HepG2 (cell line): ENCODE results near the gene POU6F2. TPM values are rescaled to one million over a fixed set of nuclear protein-coding genes. Genes with fewer than 3 reads are reported as not detected.

Source experiments
- ATAC-seq: fragments of 200-7000 bp; cut with Tn5 transposase; 3 replicates; pipeline ENCODE4 v1.9.1; 2020; ENCODE audit warnings: mild to moderate bottlenecking, moderate library complexity
- BruUV-seq: library from RNA; stranded (reverse); fragments of 400-500 nt; replicated peaks from 2 replicates; lab custom pipeline; 2021; lab: Mats Ljungman, UMichigan
- CTCF ChIA-PET: fragments of 300-600 bp; formaldehyde crosslinking; extraction: SDS; loops from one replicate; lab custom pipeline; 2021; ENCODE audit warnings: low total read pairs, inconsistent platforms, low intra/inter-chr PET ratio; lab: Yijun Ruan, JAX
- POLR2A ChIA-PET: fragments of 350-600 bp; sonication (Branson Sonifier 250); formaldehyde crosslinking; loops from one replicate; lab custom pipeline; 2020; ENCODE audit warnings: antibody characterized with exemption, inconsistent platforms; lab: Yijun Ruan, JAX
- DNase-seq: peaks from one replicate; pipeline ENCODE4 v3.0.0-alpha.2; 2015; ENCODE audit warnings: low spot score
- FAIRE-seq: peaks from 3 replicates; lab custom pipeline; 2011; peaks lifted over from hg19 to GRCh38; lab: Jason Lieb, UNC
- H2AFZ ChIP-seq: one replicate; pipeline ENCODE4 v1.6.1; 2011; ENCODE audit warnings: low read length, inconsistent platforms
- H3K27ac ChIP-seq: fragments of 300-600 bp; 3 replicates; pipeline ENCODE4 v1.8.0; 2011; ENCODE audit warnings: mixed run types, mild to moderate bottlenecking, mixed read lengths, low read length, inconsistent platforms; ENCODE audit not compliant: insufficient read depth; ENCODE audit errors: extremely low read length
- H3K27me3 ChIP-seq, 2 experiments: fragments of 200-600 bp in 1 of 2; 2 replicates in 1 of 2; 3 replicates in 1 of 2; pipeline versions ENCODE4 v1.6.0 to v1.8.0; 2011; ENCODE audit warnings: low read length in 2 of 2, mild to moderate bottlenecking in 2 of 2, moderate library complexity in 2 of 2, inconsistent platforms in 1 of 2; ENCODE audit not compliant: insufficient read depth in 2 of 2, control insufficient read depth in 1 of 2
- H3K36me3 ChIP-seq, 2 experiments: fragments of 200-600 bp in 1 of 2; replicated peaks in 1 of 2; 2 replicates in 1 of 2; 3 replicates in 1 of 2; pipeline versions ENCODE4 v1.5.1 to v1.8.0; 2011; ENCODE audit warnings: low read length in 2 of 2, inconsistent platforms in 1 of 2; ENCODE audit not compliant: insufficient read depth in 2 of 2, control insufficient read depth in 1 of 2
- H3K4me1 ChIP-seq: 2 replicates; pipeline ENCODE4 v1.5.1; 2012; ENCODE audit warnings: low read length, inconsistent platforms; ENCODE audit not compliant: insufficient read depth
- H3K4me2 ChIP-seq: 2 replicates; pipeline ENCODE4 v1.6.0; 2011; ENCODE audit warnings: low read depth, low read length, inconsistent platforms
- H3K4me3 ChIP-seq, 3 experiments: fragments of 200-600 bp in 1 of 3; sonication (generic), shearing (Covaris generic) in 1 of 3; replicated peaks in 1 of 3; 2 replicates each; pipeline ENCODE4 v1.5.1; 2011 to 2016; ENCODE audit warnings: low read length in 3 of 3, inconsistent platforms in 2 of 3, low read depth in 2 of 3, mild to moderate bottlenecking in 2 of 3, control low read depth in 1 of 3, mixed read lengths in 1 of 3; ENCODE audit not compliant: insufficient read depth in 1 of 3
- H3K79me2 ChIP-seq: one replicate; pipeline ENCODE4 v1.6.1; 2011; ENCODE audit warnings: low read length, inconsistent platforms; ENCODE audit not compliant: insufficient read depth
- H3K9ac ChIP-seq: 2 replicates; pipeline ENCODE4 v1.6.0; 2011; ENCODE audit warnings: mild to moderate bottlenecking, low read depth, low read length, inconsistent platforms; ENCODE audit not compliant: insufficient read depth
- H3K9me3 ChIP-seq: 2 replicates; pipeline ENCODE4 v1.5.1; 2012; ENCODE audit warnings: mild to moderate bottlenecking, low read length
- H4K20me1 ChIP-seq: 2 replicates; pipeline ENCODE4 v1.6.0; 2011; ENCODE audit warnings: inconsistent platforms, mild to moderate bottlenecking, low read length, moderate library complexity; ENCODE audit not compliant: insufficient read depth
- EEA1 ChIP-seq: sonication (generic); formaldehyde crosslinking; IDR thresholded peaks from 2 replicates; pipeline ENCODE4 v1.5.1; 2020; ENCODE audit warnings: mild to moderate bottlenecking, missing genetic modification reagents, borderline replicate concordance
- IKZF4 ChIP-seq: sonication (generic); formaldehyde crosslinking; IDR thresholded peaks from 2 replicates; pipeline ENCODE4 v1.5.1; 2020; ENCODE audit warnings: borderline replicate concordance, mild to moderate bottlenecking, low read depth, missing genetic modification reagents; ENCODE audit errors: not compliant biosample characterization
- IRF2 ChIP-seq: IDR thresholded peaks from 2 replicates; pipeline ENCODE4 v1.6.1; 2018; ENCODE audit warnings: missing genetic modification reagents, missing compliant biosample characterization
- JUN ChIP-seq: sonication (generic); formaldehyde crosslinking; IDR thresholded peaks from 2 replicates; pipeline ENCODE4 v1.4.0; 2020; ENCODE audit warnings: mild to moderate bottlenecking, missing genetic modification reagents
- MAZ ChIP-seq, 2 experiments: sonication (generic) in 1 of 2; formaldehyde crosslinking in 1 of 2; IDR thresholded peaks; 2 replicates each; pipeline versions ENCODE4 v1.5.0 to v1.6.1; 2012 to 2020; ENCODE audit warnings: low read depth in 2 of 2, mild to moderate bottlenecking in 2 of 2, borderline replicate concordance in 1 of 2, improper control_type of control experiment in 1 of 2, low read length in 1 of 2, missing genetic modification reagents in 1 of 2, moderate library complexity in 1 of 2
- PHF8 ChIP-seq: sonication (generic); formaldehyde crosslinking; IDR thresholded peaks from 2 replicates; pipeline ENCODE4 v1.5.0; 2020; ENCODE audit warnings: missing genetic modification reagents
- RFX5 ChIP-seq: IDR thresholded peaks from 2 replicates; pipeline ENCODE4 v1.6.1; 2011; ENCODE audit warnings: low read depth, low read length, improper control_type of control experiment
- SPEN ChIP-seq: sonication (generic); formaldehyde crosslinking; IDR thresholded peaks from 2 replicates; pipeline ENCODE4 v1.5.1; 2020; ENCODE audit warnings: low read depth, mild to moderate bottlenecking, missing genetic modification reagents
- ZFX ChIP-seq: sonication (generic); formaldehyde crosslinking; IDR thresholded peaks from 2 replicates; pipeline ENCODE4 v1.4.0; 2020; ENCODE audit warnings: mild to moderate bottlenecking, low read depth, missing genetic modification reagents, moderate library complexity
- ZNF160 ChIP-seq: sonication (generic); formaldehyde crosslinking; IDR thresholded peaks from 2 replicates; pipeline ENCODE4 v1.8.0; 2022; ENCODE audit warnings: mild to moderate bottlenecking, inconsistent platforms, missing genetic modification reagents
- ZNF747 ChIP-seq: sonication (generic); formaldehyde crosslinking; IDR thresholded peaks from 2 replicates; pipeline ENCODE4 v1.8.1; 2023; ENCODE audit warnings: missing genetic modification reagents, mild to moderate bottlenecking, borderline replicate concordance
- ZNF75D ChIP-seq: sonication (generic); formaldehyde crosslinking; IDR thresholded peaks from 2 replicates; pipeline ENCODE4 v1.8.1; 2023; ENCODE audit warnings: missing genetic modification reagents, mild to moderate bottlenecking, borderline replicate concordance
- ZNF850 ChIP-seq: sonication (generic); formaldehyde crosslinking; conservative IDR thresholded peaks from 2 replicates; pipeline ENCODE4 v1.9.0; 2021; ENCODE audit warnings: mild to moderate bottlenecking, missing genetic modification reagents
- WGBS: methylation state at CpG from one replicate; pipeline ENCODE4 v1.1.6; 2017; ENCODE audit warnings: low lambda C conversion rate; 5-methylcytosine and 5-hydroxymethylcytosine counted together
- in situ Hi-C: cut with HindIII; loops from 2 replicates; pipeline ENCODE4 v1.10.0; 2017; ENCODE audit warnings: low pct_unique_long_range_greater_than_20kb; ENCODE audit not compliant: extremely low pct_ligation_motif_present
- intact Hi-C: fragments of 100-400 bp; cut with micrococcal nuclease; formaldehyde crosslinking; loops from one replicate; pipeline ENCODE4 v1.10.0; 2022; ENCODE audit not compliant: unreplicated experiment
- polyA plus RNA-seq, 8 experiments: library from polyadenylated mRNA; depleted of rRNA in 3 of 8; stranded (reverse) in 7 of 8; unstranded in 1 of 8; fragments of >200 nt; fragmentation: Illumina TruSeq in 4 of 8; extraction: Trizol in 4 of 8; gene quantifications; 2 replicates each; pipeline versions ENCODE4 v1.2.1 to v1.2.3, GENCODE V29; 2011 to 2016; ENCODE audit warnings: low read depth in 4 of 8, missing spikeins in 1 of 8, mixed read lengths in 1 of 8; ENCODE audit not compliant: insufficient read depth in 1 of 8
- total RNA-seq, 5 experiments: library from RNA; depleted of rRNA; stranded (reverse); fragments of >200 nt; fragmentation: Illumina TruSeq; extraction: Trizol; gene quantifications; 2 replicates each; pipeline ENCODE4 v1.2.3, GENCODE V29; 2016; ENCODE audit warnings: low read depth in 1 of 5
- TF ChIP-seq, protein P1 (sequence below): IDR thresholded peaks from 2 replicates; pipeline ENCODE4 v1.6.1; 2016
- TF ChIP-seq, protein P2 (sequence below): sonication (generic); formaldehyde crosslinking; IDR thresholded peaks from 2 replicates; pipeline ENCODE4 v1.5.0; 2020; ENCODE audit warnings: mild to moderate bottlenecking, missing genetic modification reagents, moderate library complexity
- TF ChIP-seq, protein P3 (sequence below): sonication (generic); formaldehyde crosslinking; conservative IDR thresholded peaks from 2 replicates; pipeline ENCODE4 v1.8.0; 2022; ENCODE audit warnings: mild to moderate bottlenecking, moderate library complexity, missing genetic modification reagents
- TF ChIP-seq, protein P4 (sequence below): sonication (generic); formaldehyde crosslinking; IDR thresholded peaks from 2 replicates; pipeline ENCODE4 v1.8.0; 2022; ENCODE audit warnings: missing genetic modification reagents, low read depth, mild to moderate bottlenecking, borderline replicate concordance
- TF ChIP-seq, protein P5 (sequence below): sonication (generic); formaldehyde crosslinking; IDR thresholded peaks from 2 replicates; pipeline ENCODE4 v1.4.0; 2020; ENCODE audit warnings: mild to moderate bottlenecking, missing genetic modification reagents

The POU6F2 gene
- total and polyA plus RNA-seq, 2 of the 13 experiments (the other 11 are each of a cell fraction or from before 2014, with no cell fraction given): not detected

DNA sequence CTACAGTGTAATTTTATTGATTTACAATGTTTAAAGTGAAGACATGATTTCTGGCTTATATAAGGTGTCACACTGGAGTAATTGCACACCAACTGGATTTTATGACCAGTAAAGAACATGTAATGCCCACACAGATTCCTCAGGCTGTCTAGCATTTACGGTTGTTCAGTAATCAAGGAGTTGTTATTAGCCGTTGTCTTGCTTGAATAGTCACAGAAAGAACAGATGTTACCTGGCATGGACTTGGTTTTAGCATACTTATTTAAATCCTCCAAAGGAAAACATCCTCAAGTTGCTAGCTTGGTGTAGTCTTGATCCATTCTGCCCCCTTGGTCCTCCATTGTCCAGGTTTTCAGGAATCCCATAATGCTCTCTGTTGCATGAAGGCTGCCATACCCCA lies 65.8 kb downstream of the POU6F2 start:
- no peaks in the 10 kb centered on the region for H4K20me1 ChIP-seq
- H3K9me3 ChIP-seq: no peaks in the 10 kb centered on the region
- CTCF ChIA-PET: no interaction called here
- no peaks in the 10 kb centered on the region for H3K79me2 ChIP-seq
- no peak overlapping the region for H3K9ac ChIP-seq
- intact Hi-C loops (no loop called here), in situ Hi-C loops (no loop called here)
- DNase-seq (no peak), FAIRE-seq (no peak), ATAC-seq (no peak)
- no peak overlapping the region for H3K4me2 ChIP-seq
- H3K27ac ChIP-seq: no peak overlapping the region
- no peaks in the 10 kb centered on the region for H3K27me3 ChIP-seq
- no peak overlapping the region for H2AFZ ChIP-seq
- POLR2A ChIA-PET: no interaction called here
- WGBS: 15% methylated on average over 2 of the region's 2 CpGs
- H3K4me3 ChIP-seq: no peak overlapping the region
- no TSS peak for BruUV-seq
- no peaks in the 10 kb centered on the region for H3K4me1 ChIP-seq
- H3K36me3 ChIP-seq: no peaks in the 10 kb centered on the region
- TF ChIP-seq EEA1 (CRISPR knock-in tag): no peak
- TF ChIP-seq IRF2 (CRISPR knock-in tag): no peak
- no peak for TF ChIP-seq PHF8 (CRISPR knock-in tag)
- TF ChIP-seq SPEN: no peak
- TF ChIP-seq IKZF4: no peak
- no peak for TF ChIP-seq ZNF747 (CRISPR knock-in tag)
- no peak for TF ChIP-seq ZNF850 (CRISPR knock-in tag)
- no peak for TF ChIP-seq ZNF160 (CRISPR knock-in tag)
- TF ChIP-seq ZNF75D (CRISPR knock-in tag): no peak
- no peak for TF ChIP-seq RFX5
- TF ChIP-seq, protein P1, sequence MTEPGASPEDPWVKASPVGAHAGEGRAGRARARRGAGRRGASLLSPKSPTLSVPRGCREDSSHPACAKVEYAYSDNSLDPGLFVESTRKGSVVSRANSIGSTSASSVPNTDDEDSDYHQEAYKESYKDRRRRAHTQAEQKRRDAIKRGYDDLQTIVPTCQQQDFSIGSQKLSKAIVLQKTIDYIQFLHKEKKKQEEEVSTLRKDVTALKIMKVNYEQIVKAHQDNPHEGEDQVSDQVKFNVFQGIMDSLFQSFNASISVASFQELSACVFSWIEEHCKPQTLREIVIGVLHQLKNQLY (CRISPR knock-in tag): no peak
- TF ChIP-seq, protein P2, sequence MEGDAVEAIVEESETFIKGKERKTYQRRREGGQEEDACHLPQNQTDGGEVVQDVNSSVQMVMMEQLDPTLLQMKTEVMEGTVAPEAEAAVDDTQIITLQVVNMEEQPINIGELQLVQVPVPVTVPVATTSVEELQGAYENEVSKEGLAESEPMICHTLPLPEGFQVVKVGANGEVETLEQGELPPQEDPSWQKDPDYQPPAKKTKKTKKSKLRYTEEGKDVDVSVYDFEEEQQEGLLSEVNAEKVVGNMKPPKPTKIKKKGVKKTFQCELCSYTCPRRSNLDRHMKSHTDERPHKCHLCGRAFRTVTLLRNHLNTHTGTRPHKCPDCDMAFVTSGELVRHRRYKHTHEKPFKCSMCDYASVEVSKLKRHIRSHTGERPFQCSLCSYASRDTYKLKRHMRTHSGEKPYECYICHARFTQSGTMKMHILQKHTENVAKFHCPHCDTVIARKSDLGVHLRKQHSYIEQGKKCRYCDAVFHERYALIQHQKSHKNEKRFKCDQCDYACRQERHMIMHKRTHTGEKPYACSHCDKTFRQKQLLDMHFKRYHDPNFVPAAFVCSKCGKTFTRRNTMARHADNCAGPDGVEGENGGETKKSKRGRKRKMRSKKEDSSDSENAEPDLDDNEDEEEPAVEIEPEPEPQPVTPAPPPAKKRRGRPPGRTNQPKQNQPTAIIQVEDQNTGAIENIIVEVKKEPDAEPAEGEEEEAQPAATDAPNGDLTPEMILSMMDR (CRISPR knock-in tag): no peak
- TF ChIP-seq, protein P3, sequence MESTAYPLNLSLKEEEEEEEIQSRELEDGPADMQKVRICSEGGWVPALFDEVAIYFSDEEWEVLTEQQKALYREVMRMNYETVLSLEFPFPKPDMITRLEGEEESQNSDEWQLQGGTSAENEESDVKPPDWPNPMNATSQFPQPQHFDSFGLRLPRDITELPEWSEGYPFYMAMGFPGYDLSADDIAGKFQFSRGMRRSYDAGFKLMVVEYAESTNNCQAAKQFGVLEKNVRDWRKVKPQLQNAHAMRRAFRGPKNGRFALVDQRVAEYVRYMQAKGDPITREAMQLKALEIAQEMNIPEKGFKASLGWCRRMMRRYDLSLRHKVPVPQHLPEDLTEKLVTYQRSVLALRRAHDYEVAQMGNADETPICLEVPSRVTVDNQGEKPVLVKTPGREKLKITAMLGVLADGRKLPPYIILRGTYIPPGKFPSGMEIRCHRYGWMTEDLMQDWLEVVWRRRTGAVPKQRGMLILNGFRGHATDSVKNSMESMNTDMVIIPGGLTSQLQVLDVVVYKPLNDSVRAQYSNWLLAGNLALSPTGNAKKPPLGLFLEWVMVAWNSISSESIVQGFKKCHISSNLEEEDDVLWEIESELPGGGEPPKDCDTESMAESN (CRISPR knock-in tag): no peak
- no peak for TF ChIP-seq JUN (CRISPR knock-in tag)
- no peak for TF ChIP-seq ZFX (CRISPR knock-in tag)
- TF ChIP-seq, protein P4, sequence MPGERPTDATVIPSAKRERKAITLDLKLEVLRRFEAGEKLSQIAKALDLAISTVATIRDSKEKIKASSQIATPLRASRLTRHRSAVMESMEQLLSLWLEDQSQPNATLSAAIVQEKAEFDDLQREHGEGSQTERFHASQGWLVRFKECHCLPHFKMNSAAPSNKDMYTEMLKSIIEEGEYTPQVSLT: no peak
- TF ChIP-seq MAZ (IDR thresholded peaks at IDR 0.05; ENCODE audit: borderline replicate concordance, low read depth, low read length): no peak
- no peak for TF ChIP-seq MAZ (CRISPR knock-in tag; IDR thresholded peaks at IDR 0.05; ENCODE audit: low read depth)
- TF ChIP-seq, protein P5, sequence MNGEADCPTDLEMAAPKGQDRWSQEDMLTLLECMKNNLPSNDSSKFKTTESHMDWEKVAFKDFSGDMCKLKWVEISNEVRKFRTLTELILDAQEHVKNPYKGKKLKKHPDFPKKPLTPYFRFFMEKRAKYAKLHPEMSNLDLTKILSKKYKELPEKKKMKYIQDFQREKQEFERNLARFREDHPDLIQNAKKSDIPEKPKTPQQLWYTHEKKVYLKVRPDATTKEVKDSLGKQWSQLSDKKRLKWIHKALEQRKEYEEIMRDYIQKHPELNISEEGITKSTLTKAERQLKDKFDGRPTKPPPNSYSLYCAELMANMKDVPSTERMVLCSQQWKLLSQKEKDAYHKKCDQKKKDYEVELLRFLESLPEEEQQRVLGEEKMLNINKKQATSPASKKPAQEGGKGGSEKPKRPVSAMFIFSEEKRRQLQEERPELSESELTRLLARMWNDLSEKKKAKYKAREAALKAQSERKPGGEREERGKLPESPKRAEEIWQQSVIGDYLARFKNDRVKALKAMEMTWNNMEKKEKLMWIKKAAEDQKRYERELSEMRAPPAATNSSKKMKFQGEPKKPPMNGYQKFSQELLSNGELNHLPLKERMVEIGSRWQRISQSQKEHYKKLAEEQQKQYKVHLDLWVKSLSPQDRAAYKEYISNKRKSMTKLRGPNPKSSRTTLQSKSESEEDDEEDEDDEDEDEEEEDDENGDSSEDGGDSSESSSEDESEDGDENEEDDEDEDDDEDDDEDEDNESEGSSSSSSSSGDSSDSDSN (CRISPR knock-in tag): no peak
